ENCODE results near the gene MASP1. TPM values are rescaled to one million over a fixed set of nuclear protein-coding genes. Genes with fewer than 3 reads are reported as not detected.

MASP1 gene
- total RNA-seq, 2 donors from 2014 or later = 1.9 to 2.6 TPM

- H3K27ac ChIP-seq = no peak overlapping the region
- no peak for ATAC-seq (ENCODE audit: insufficient number of reproducible peaks, low FRiP score, low read depth)
- no peak for DNase-seq (ENCODE audit: low spot score)
- TF ChIP-seq CTCF (IDR thresholded peaks at IDR 0.05) = no peak
- no peaks in the 10 kb centered on the region for H3K9me3 ChIP-seq
- no peaks in the 10 kb centered on the region for H3K36me3 ChIP-seq
- peaks cover 17 to 29% of the 10 kb centered on the region in 2 donors for H3K4me1 ChIP-seq (ENCODE audit: control insufficient read depth in 1 of 2, low read depth in 2 of 2)
- no peak overlapping the region for H3K4me3 ChIP-seq
- no peaks in the 10 kb centered on the region for H3K27me3 ChIP-seq (replicated peaks; ENCODE audit: insufficient read depth)
Observed at GRCh38 chr3:187266691-187267090, 24.8 kb downstream of the MASP1 start.

GRCh38 chr3:187265461-187265955 lies 26.0 kb downstream of the MASP1 start:
- TF ChIP-seq CTCF (IDR thresholded peaks at IDR 0.05) = no peak
- DNase-seq (ENCODE audit: low spot score) (no peak), ATAC-seq (ENCODE audit: insufficient number of reproducible peaks, low FRiP score, low read depth) (no peak)
- H3K4me1 ChIP-seq (ENCODE audit: control insufficient read depth in 1 of 2, low read depth in 2 of 2) = peaks cover 17 to 29% of the 10 kb centered on the region in 2 donors
- no peaks in the 10 kb centered on the region for H3K27me3 ChIP-seq (replicated peaks; ENCODE audit: insufficient read depth)
- no peak overlapping the region for H3K4me3 ChIP-seq
- no peak overlapping the region for H3K27ac ChIP-seq
- H3K9me3 ChIP-seq = no peaks in the 10 kb centered on the region
- H3K36me3 ChIP-seq = no peaks in the 10 kb centered on the region

- no peak overlapping the region for H3K4me3 ChIP-seq
- ATAC-seq (ENCODE audit: insufficient number of reproducible peaks, low FRiP score, low read depth) = no peak
- no peaks in the 10 kb centered on the region for H3K36me3 ChIP-seq
- H3K4me1 ChIP-seq (ENCODE audit: control insufficient read depth in 1 of 2, low read depth in 2 of 2) = peaks cover 17 to 29% of the 10 kb centered on the region in 2 donors
- no peak for TF ChIP-seq CTCF (IDR thresholded peaks at IDR 0.05)
- H3K27me3 ChIP-seq (replicated peaks; ENCODE audit: insufficient read depth) = no peaks in the 10 kb centered on the region
- no peak for DNase-seq (ENCODE audit: low spot score)
- no peaks in the 10 kb centered on the region for H3K9me3 ChIP-seq
- H3K27ac ChIP-seq = peak overlapping the region in 1 of 2 donors; percentile 21
Observed at GRCh38 chr3:187264911-187265310, 26.6 kb downstream of the MASP1 start.

GRCh38 chr3:187264021-187264420 lies 27.5 kb downstream of the MASP1 start:
- Histone ChIP-seq H3K4me1 (ENCODE audit: control insufficient read depth in 1 of 2, low read depth in 2 of 2) (peaks cover 17 to 29% of the 10 kb centered on the region in 2 donors), H3K27me3 (replicated peaks; ENCODE audit: insufficient read depth) (no peaks in the 10 kb centered on the region), H3K4me3 (no peak overlapping the region), H3K27ac (no peak overlapping the region), H3K9me3 (no peaks in the 10 kb centered on the region), H3K36me3 (no peaks in the 10 kb centered on the region)
- ATAC-seq (ENCODE audit: insufficient number of reproducible peaks, low FRiP score, low read depth) = no peak
- no peak for TF ChIP-seq CTCF (IDR thresholded peaks at IDR 0.05)
- DNase-seq (ENCODE audit: low spot score) = no peak

- DNase-seq (ENCODE audit: low spot score) (no peak), ATAC-seq (ENCODE audit: insufficient number of reproducible peaks, low FRiP score, low read depth) (no peak)
- H3K27ac ChIP-seq = no peak overlapping the region
- H3K4me3 ChIP-seq = no peak overlapping the region
- H3K9me3 ChIP-seq = no peaks in the 10 kb centered on the region
- no peak for TF ChIP-seq CTCF (IDR thresholded peaks at IDR 0.05)
- H3K36me3 ChIP-seq = no peaks in the 10 kb centered on the region
- H3K4me1 ChIP-seq (ENCODE audit: control insufficient read depth in 1 of 2, low read depth in 2 of 2) = peaks cover 17 to 29% of the 10 kb centered on the region in 2 donors
- no peaks in the 10 kb centered on the region for H3K27me3 ChIP-seq (replicated peaks; ENCODE audit: insufficient read depth)
Observed at GRCh38 chr3:187263270-187263669, 28.3 kb downstream of the MASP1 start.

Data from thoracic aorta (tissue), 2 donors.